GM18507 (cell line): ENCODE data around the gene UPK3A.

Source experiments
- DNase-seq: peaks from one replicate; pipeline ENCODE4 v3.0.0; 2011; ENCODE audit warnings: low read depth; ENCODE audit not compliant: insufficient read length; ENCODE audit errors: extremely low spot score
- FAIRE-seq: peaks from 2 replicates; lab custom pipeline; 2011; peaks lifted over from hg19 to GRCh38; lab: Jason Lieb, UNC

The UPK3A gene

GRCh38 chr22:45341498-45341897 is 56.7 kb downstream of the UPK3A start:
- FAIRE-seq (no peak), DNase-seq (no peak)

GRCh38 chr22:45343143-45343542 is 58.4 kb downstream of the UPK3A start:
- FAIRE-seq (no peak), DNase-seq (no peak)

- DNase-seq (no peak), FAIRE-seq (no peak)
Measured at GRCh38 chr22:45344334-45344733, 59.6 kb downstream of the UPK3A start.
